HUES6 (cell line): ENCODE measurements around the gene CRIP3.
A peak's percentile ranks its signal among the peaks of the same experiment; 100 is the strongest.

Source experiments
- H3K27ac ChIP-seq: 2 replicates; pipeline ENCODE4 v1.7.0; 2013; ENCODE audit warnings: low read depth, mild to moderate bottlenecking, low read length, inconsistent platforms
- H3K27me3 ChIP-seq: 2 replicates; pipeline ENCODE4 v1.6.1; 2013; ENCODE audit warnings: low read length; ENCODE audit not compliant: control insufficient read depth, insufficient read depth
- H3K36me3 ChIP-seq: 2 replicates; pipeline ENCODE4 v1.6.1; 2013; ENCODE audit warnings: low read length; ENCODE audit not compliant: control insufficient read depth, insufficient read depth
- H3K4me1 ChIP-seq: 2 replicates; pipeline ENCODE4 v1.6.1; 2013; ENCODE audit warnings: low read length; ENCODE audit not compliant: control insufficient read depth, insufficient read depth
- H3K4me3 ChIP-seq: 2 replicates; pipeline ENCODE4 v1.5.1; 2013; ENCODE audit warnings: low read depth, low read length
- H3K9ac ChIP-seq: one replicate; pipeline ENCODE4 v1.6.1; 2013; ENCODE audit warnings: mild to moderate bottlenecking, low read length
- H3K9me3 ChIP-seq: 2 replicates; pipeline ENCODE4 v1.6.1; 2013; ENCODE audit warnings: low read depth, low read length; ENCODE audit not compliant: control insufficient read depth, insufficient read depth

The CRIP3 gene

GRCh38 chr6:43271944-43272343, 36.7 kb downstream of the CRIP3 start:
- Histone ChIP-seq H3K27me3 (peaks cover 90% of the 10 kb centered on the region), H3K9me3 (no peaks in the 10 kb centered on the region), H3K36me3 (no peaks in the 10 kb centered on the region), H3K4me3 (no peak overlapping the region), H3K4me1 (peaks cover 58% of the 10 kb centered on the region), H3K9ac (no peak overlapping the region), H3K27ac (no peak overlapping the region)

- H3K4me1 ChIP-seq: peaks cover 54% of the 10 kb centered on the region
These were observed 37.4 kb downstream of the CRIP3 start for GRCh38 chr6:43271103-43271815.

GRCh38 chr6:43269273-43270007, 39.2 kb downstream of the CRIP3 start:
- H3K4me3 ChIP-seq: peak overlapping the region; percentile 48

More at GRCh38 chr6:43271103-43271815, 37.4 kb downstream of the CRIP3 start:
- H3K9ac ChIP-seq: no peak overlapping the region
- no peak overlapping the region for H3K4me3 ChIP-seq
- peaks cover 84% of the 10 kb centered on the region for H3K27me3 ChIP-seq
- no peak overlapping the region for H3K27ac ChIP-seq
- H3K9me3 ChIP-seq: no peaks in the 10 kb centered on the region
- no peaks in the 10 kb centered on the region for H3K36me3 ChIP-seq

GRCh38 chr6:43268782-43269272, 39.8 kb downstream of the CRIP3 start:
- Histone ChIP-seq H3K9ac (no peak overlapping the region), H3K27me3 (peaks cover 60% of the 10 kb centered on the region), H3K36me3 (no peaks in the 10 kb centered on the region), H3K4me1 (peaks cover 40% of the 10 kb centered on the region), H3K4me3 (peak overlapping the region; percentile 48), H3K27ac (no peak overlapping the region), H3K9me3 (no peaks in the 10 kb centered on the region)

More at GRCh38 chr6:43269273-43270007, 39.2 kb downstream of the CRIP3 start:
- no peaks in the 10 kb centered on the region for H3K9me3 ChIP-seq
- no peak overlapping the region for H3K9ac ChIP-seq
- peaks cover 46% of the 10 kb centered on the region for H3K4me1 ChIP-seq
- H3K27ac ChIP-seq: no peak overlapping the region
- H3K36me3 ChIP-seq: no peaks in the 10 kb centered on the region
- H3K27me3 ChIP-seq: peaks cover 66% of the 10 kb centered on the region

GRCh38 chr6:43268355-43268700, 40.3 kb downstream of the CRIP3 start:
- H3K4me3 ChIP-seq: no peak overlapping the region
- no peak overlapping the region for H3K9ac ChIP-seq
- H3K27me3 ChIP-seq: peaks cover 55% of the 10 kb centered on the region
- peaks cover 39% of the 10 kb centered on the region for H3K4me1 ChIP-seq
- no peaks in the 10 kb centered on the region for H3K9me3 ChIP-seq
- H3K27ac ChIP-seq: no peak overlapping the region
- no peaks in the 10 kb centered on the region for H3K36me3 ChIP-seq

- Histone ChIP-seq H3K4me3 (no peak overlapping the region), H3K4me1 (peaks cover 39% of the 10 kb centered on the region), H3K9me3 (no peaks in the 10 kb centered on the region), H3K9ac (no peak overlapping the region), H3K36me3 (no peaks in the 10 kb centered on the region), H3K27ac (no peak overlapping the region), H3K27me3 (peaks cover 49% of the 10 kb centered on the region)
These were observed 40.8 kb downstream of the CRIP3 start for GRCh38 chr6:43267619-43268354.

- Histone ChIP-seq H3K9ac (no peak overlapping the region), H3K4me1 (peaks cover 36% of the 10 kb centered on the region), H3K27me3 (peaks cover 30% of the 10 kb centered on the region), H3K9me3 (no peaks in the 10 kb centered on the region), H3K36me3 (no peaks in the 10 kb centered on the region), H3K4me3 (no peak overlapping the region), H3K27ac (no peak overlapping the region)
These were observed 43.1 kb downstream of the CRIP3 start for GRCh38 chr6:43265564-43265963.

- no peak overlapping the region for H3K9ac ChIP-seq
- no peak overlapping the region for H3K4me3 ChIP-seq
- H3K27ac ChIP-seq: no peak overlapping the region
- no peaks in the 10 kb centered on the region for H3K9me3 ChIP-seq
- peaks cover 28% of the 10 kb centered on the region for H3K4me1 ChIP-seq
- H3K36me3 ChIP-seq: no peaks in the 10 kb centered on the region
- H3K27me3 ChIP-seq: peaks cover 21% of the 10 kb centered on the region
These were observed 44.0 kb downstream of the CRIP3 start for GRCh38 chr6:43264599-43265145.

GRCh38 chr6:43263314-43264178, 45.1 kb downstream of the CRIP3 start:
- Histone ChIP-seq H3K27me3 (peaks cover 10% of the 10 kb centered on the region), H3K4me3 (no peak overlapping the region), H3K9me3 (no peaks in the 10 kb centered on the region), H3K4me1 (peaks cover 18% of the 10 kb centered on the region), H3K36me3 (no peaks in the 10 kb centered on the region), H3K9ac (no peak overlapping the region), H3K27ac (no peak overlapping the region)

GRCh38 chr6:43262780-43263313, 45.8 kb downstream of the CRIP3 start:
- Histone ChIP-seq H3K4me3 (no peak overlapping the region), H3K27ac (no peak overlapping the region), H3K9ac (no peak overlapping the region), H3K4me1 (peaks cover 16% of the 10 kb centered on the region), H3K36me3 (no peaks in the 10 kb centered on the region), H3K27me3 (peaks cover 3% of the 10 kb centered on the region), H3K9me3 (no peaks in the 10 kb centered on the region)
